Testis (tissue), 2 donors: Measurements from ENCODE around the gene FANCB.

Source experiments
- POLR2A ChIP-seq: fragments of 450-650 bp; IDR thresholded peaks from one replicate; pipeline ENCODE4 v1.6.1; 2017; ENCODE audit warnings: antibody characterized with exemption, mild to moderate bottlenecking, moderate library complexity
- TF ChIP-seq, protein P1 (sequence below), 3 experiments: fragments of 450-650 bp in 2 of 3; fragments of 200-600 bp in 1 of 3; sonication (generic) in 1 of 3; IDR thresholded peaks; one replicate each; pipeline ENCODE4 v1.5.1; 2016 to 2019; ENCODE audit warnings: antibody characterized with exemption in 3 of 3, mild to moderate bottlenecking in 2 of 3, moderate library complexity in 1 of 3

DNA sequence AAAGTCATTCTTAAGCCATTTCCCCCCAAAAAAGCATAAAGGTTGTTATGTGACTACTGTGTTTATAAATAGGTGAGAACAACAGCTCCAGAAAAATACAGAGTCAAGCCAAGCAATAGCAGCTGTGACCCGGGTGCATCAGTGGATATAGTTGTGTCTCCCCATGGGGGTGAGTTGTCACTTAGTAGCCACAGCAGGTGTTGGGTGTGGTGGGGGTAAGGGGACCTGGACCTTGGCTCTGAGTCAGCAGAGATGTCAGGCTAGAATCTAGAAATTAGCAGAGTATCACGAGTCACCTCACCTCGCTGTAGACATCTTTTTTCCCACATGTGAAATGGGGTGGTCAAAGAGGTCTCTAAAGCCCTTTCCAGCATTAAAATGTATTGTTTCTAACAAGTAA lies 42.7 kb upstream of the FANCB start:
- TF ChIP-seq, protein P1, sequence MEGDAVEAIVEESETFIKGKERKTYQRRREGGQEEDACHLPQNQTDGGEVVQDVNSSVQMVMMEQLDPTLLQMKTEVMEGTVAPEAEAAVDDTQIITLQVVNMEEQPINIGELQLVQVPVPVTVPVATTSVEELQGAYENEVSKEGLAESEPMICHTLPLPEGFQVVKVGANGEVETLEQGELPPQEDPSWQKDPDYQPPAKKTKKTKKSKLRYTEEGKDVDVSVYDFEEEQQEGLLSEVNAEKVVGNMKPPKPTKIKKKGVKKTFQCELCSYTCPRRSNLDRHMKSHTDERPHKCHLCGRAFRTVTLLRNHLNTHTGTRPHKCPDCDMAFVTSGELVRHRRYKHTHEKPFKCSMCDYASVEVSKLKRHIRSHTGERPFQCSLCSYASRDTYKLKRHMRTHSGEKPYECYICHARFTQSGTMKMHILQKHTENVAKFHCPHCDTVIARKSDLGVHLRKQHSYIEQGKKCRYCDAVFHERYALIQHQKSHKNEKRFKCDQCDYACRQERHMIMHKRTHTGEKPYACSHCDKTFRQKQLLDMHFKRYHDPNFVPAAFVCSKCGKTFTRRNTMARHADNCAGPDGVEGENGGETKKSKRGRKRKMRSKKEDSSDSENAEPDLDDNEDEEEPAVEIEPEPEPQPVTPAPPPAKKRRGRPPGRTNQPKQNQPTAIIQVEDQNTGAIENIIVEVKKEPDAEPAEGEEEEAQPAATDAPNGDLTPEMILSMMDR (IDR thresholded peaks at IDR 0.05), result no peak
- TF ChIP-seq POLR2A, result no peak
